Kidney (tissue), 14 donors: ENCODE data around the gene EFCAB11. TPM values are rescaled to one million over a fixed set of nuclear protein-coding genes. Genes with fewer than 3 reads are reported as not detected.
A peak's percentile ranks its signal among the peaks of the same experiment; 100 is the strongest.

Experiments used
- DNase-seq, 5 donors: peaks; one replicate each; pipeline ENCODE4 v3.0.0-alpha.2; 2013 to 2020
- FAIRE-seq: peaks from 2 replicates; lab custom pipeline; 2012; peaks lifted over from hg19 to GRCh38; lab: Jason Lieb, UNC
- H3K27ac ChIP-seq, 2 donors: one replicate each; pipeline ENCODE4 v1.7.0; 2013; ENCODE audit warnings: low read depth in 2 of 2, low read length in 2 of 2, inconsistent platforms in 1 of 2
- H3K27me3 ChIP-seq: one replicate; pipeline ENCODE4 v1.7.1; 2013; ENCODE audit warnings: low read length, inconsistent platforms; ENCODE audit not compliant: control insufficient read depth, insufficient read depth
- H3K36me3 ChIP-seq, 3 donors: one replicate each; pipeline versions ENCODE4 v1.7.0 to v1.7.1; 2013; ENCODE audit warnings: low read length in 3 of 3, control low read depth in 1 of 3, inconsistent platforms in 1 of 3; ENCODE audit not compliant: insufficient read depth in 3 of 3, control insufficient read depth in 2 of 3
- H3K4me1 ChIP-seq, 3 donors: one replicate each; pipeline versions ENCODE4 v1.7.0 to v1.7.1; 2013; ENCODE audit warnings: low read length in 3 of 3, inconsistent platforms in 1 of 3, low read depth in 1 of 3; ENCODE audit not compliant: control insufficient read depth in 2 of 3, insufficient read depth in 2 of 3
- H3K4me3 ChIP-seq, 3 donors: one replicate each; pipeline versions ENCODE4 v1.7.0 to v1.8.1; 2013; ENCODE audit warnings: low read length in 3 of 3, control low read depth in 1 of 3, inconsistent platforms in 1 of 3
- H3K9ac ChIP-seq, 3 donors: one replicate each; pipeline versions ENCODE4 v1.7.0 to v1.7.1; 2013; ENCODE audit warnings: low read length in 3 of 3, control low read depth in 1 of 3, inconsistent platforms in 1 of 3
- H3K9me3 ChIP-seq, 3 donors: one replicate each; pipeline versions ENCODE4 v1.7.0 to v1.7.1; 2013; ENCODE audit warnings: low read length in 3 of 3, control low read depth in 1 of 3, inconsistent platforms in 1 of 3; ENCODE audit not compliant: control insufficient read depth in 2 of 3, insufficient read depth in 1 of 3
- intact Hi-C: fragments of 100-400 bp; cut with DNase I; formaldehyde crosslinking; loops from one replicate; pipeline ENCODE4 v1.11.1; 2022
- polyA plus RNA-seq: library from polyadenylated mRNA; stranded (reverse); fragments of 350-450 nt; fragmentation: Illumina TruSeq; extraction: RNeasy Lipid Tissue Mini Kit (QIAGEN cat#74804); gene quantifications from one replicate; pipeline ENCODE4 v1.2.3, GENCODE V29; 2014; ENCODE audit warnings: low read depth, low replicate concordance; ENCODE audit not compliant: insufficient read depth
- total RNA-seq: library from RNA; stranded (reverse); fragmentation: NEBNext Ultra II Directional; extraction: Animal tissue kit (Norgen Biotek cat#: 25700); gene quantifications from one replicate; pipeline ENCODE4 v1.2.1, GENCODE V29; 2021
- TF ChIP-seq, protein P1 (sequence below): IDR thresholded peaks from 3 replicates; pipeline ENCODE4 v1.5.1; 2012; ENCODE audit warnings: mild to moderate bottlenecking, moderate library complexity, borderline replicate concordance; ENCODE audit not compliant: insufficient read depth; ENCODE audit errors: extremely low read depth
- donor health status: control.
- donor health status: control.
- donor health status: control.
- donor health status: control.
- donor health status: control.
- donor health status: DM: yes; HTN: yes; CAD: no.
- donor health status: Normal renal cell carcinoma (clear cell type).

Gene EFCAB11
- total and polyA plus RNA-seq, 2 donors from 2014 or later = 8.4 to 8.9 TPM

DNA sequence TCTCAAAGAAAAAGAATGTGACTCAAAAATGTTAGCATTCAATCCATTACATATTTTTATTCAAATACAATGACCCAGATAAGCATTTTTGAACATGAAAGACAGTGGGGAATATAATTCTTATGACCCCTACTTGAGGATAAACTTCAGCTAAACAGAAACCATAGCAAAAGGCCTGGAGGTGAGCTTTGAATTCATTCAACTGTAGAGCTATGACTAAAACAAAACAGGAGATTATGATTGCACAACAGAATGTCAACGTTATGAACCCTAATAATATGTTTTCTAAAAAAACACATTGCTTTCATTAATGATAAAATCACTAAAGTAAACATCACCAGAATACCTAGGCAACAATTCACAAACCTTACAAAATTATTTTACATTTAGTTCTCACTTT lies 27.8 kb downstream of the EFCAB11 start:
- peaks cover 0 to 2% (median 0%) of the 10 kb centered on the region in 3 donors for H3K36me3 ChIP-seq
- no peaks in the 10 kb centered on the region for H3K9me3 ChIP-seq
- H3K4me3 ChIP-seq = no peak overlapping the region
- intact Hi-C loops = no loop called here
- FAIRE-seq = peak; percentile 39
- no peak for DNase-seq
- no peak overlapping the region for H3K9ac ChIP-seq
- H3K27me3 ChIP-seq = no peaks in the 10 kb centered on the region
- H3K27ac ChIP-seq = no peak overlapping the region
- H3K4me1 ChIP-seq = peaks cover 0 to 8% (median 0%) of the 10 kb centered on the region in 3 donors
- TF ChIP-seq, protein P1, sequence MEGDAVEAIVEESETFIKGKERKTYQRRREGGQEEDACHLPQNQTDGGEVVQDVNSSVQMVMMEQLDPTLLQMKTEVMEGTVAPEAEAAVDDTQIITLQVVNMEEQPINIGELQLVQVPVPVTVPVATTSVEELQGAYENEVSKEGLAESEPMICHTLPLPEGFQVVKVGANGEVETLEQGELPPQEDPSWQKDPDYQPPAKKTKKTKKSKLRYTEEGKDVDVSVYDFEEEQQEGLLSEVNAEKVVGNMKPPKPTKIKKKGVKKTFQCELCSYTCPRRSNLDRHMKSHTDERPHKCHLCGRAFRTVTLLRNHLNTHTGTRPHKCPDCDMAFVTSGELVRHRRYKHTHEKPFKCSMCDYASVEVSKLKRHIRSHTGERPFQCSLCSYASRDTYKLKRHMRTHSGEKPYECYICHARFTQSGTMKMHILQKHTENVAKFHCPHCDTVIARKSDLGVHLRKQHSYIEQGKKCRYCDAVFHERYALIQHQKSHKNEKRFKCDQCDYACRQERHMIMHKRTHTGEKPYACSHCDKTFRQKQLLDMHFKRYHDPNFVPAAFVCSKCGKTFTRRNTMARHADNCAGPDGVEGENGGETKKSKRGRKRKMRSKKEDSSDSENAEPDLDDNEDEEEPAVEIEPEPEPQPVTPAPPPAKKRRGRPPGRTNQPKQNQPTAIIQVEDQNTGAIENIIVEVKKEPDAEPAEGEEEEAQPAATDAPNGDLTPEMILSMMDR = no peak

DNA sequence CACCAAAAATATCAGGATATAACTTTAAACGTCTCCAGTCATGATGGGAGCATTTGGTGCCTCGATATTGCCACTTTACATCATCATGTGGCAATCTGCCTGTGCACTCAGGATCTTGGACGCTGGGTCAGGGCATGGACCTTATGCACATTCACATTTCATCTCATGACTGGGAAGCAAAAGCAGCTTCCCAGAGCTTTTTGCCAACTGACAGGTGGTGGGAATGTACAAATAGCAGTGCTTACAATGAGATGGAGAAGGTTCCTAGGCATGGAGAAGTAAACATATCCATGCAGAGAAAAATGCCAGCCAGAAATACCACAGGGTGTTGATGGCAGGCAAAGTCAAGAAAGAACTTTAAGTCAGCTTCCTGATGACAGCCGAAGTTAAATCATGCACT lies 30.3 kb downstream of the EFCAB11 start:
- H3K36me3 ChIP-seq = no peaks in the 10 kb centered on the region
- H3K27ac ChIP-seq = no peak overlapping the region
- H3K4me1 ChIP-seq = peaks cover 0 to 8% (median 0%) of the 10 kb centered on the region in 3 donors
- intact Hi-C loops = no loop called here
- H3K9me3 ChIP-seq = no peaks in the 10 kb centered on the region
- DNase-seq (no peak), FAIRE-seq (no peak)
- no peak overlapping the region for H3K4me3 ChIP-seq
- H3K27me3 ChIP-seq = no peaks in the 10 kb centered on the region
- H3K9ac ChIP-seq = no peak overlapping the region
- TF ChIP-seq, protein P1 = no peak

DNA sequence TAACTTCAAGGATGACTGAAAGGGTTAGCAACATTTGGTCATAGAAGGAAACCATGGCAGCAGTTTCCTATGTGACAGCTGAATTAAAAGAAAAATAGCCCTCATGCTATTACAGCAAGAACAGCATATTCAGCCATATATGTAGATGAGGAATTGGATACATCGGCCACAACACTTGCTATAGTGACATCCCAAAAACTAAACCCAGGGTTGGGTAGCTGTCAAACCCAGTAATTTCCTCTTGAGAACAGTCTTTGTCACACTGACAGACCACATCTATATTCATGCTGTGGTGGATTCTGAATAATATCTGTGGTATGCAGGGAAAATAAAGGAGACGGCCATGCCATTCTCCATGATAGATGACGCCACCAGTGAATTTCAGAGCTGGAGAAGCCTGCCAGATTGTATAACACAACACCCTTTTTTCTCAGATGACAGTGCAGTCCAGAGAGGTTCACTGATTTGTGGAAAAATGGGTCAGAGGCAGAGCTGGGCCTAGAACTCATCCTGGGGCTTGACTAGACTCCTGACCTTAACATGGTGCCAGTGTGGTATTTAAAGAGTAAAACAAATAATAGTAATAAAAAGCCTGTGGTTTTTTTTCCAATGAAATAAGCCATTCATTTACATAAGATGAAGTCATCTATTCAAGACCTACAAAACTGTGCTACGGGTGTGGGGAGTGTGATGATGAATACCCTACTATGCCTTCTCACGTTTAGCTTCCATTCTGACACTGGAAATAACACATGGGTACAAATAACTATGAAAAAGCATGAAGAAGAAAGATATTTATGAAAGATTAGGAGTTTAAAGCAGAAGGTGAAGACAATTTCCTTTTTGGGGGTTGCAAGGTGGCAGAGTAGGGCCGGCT lies 32.3 kb downstream of the EFCAB11 start:
- TF ChIP-seq, protein P1 = no peak
- no peaks in the 10 kb centered on the region for H3K36me3 ChIP-seq
- no peak for DNase-seq
- no peaks in the 10 kb centered on the region for H3K9me3 ChIP-seq
- H3K4me3 ChIP-seq = no peak overlapping the region
- intact Hi-C loops = no loop called here
- H3K4me1 ChIP-seq = peaks cover 0 to 8% (median 0%) of the 10 kb centered on the region in 3 donors
- FAIRE-seq = no peak
- H3K9ac ChIP-seq = no peak overlapping the region
- H3K27me3 ChIP-seq = no peaks in the 10 kb centered on the region
- H3K27ac ChIP-seq = no peak overlapping the region
